HG03571 (cell line): ENCODE results near the gene SERPINB1.
"Not testable (repeated sequence)": the region's sequence is repeated elsewhere in the genome, so short reads cannot be mapped to it uniquely, and the experiment has no call there.

Experiments used
- ATAC-seq: cut with Tn5 transposase; IDR thresholded peaks from one replicate; pipeline ENCODE4 v1.9.1; 2021; ENCODE audit not compliant: unreplicated experiment

SERPINB1 gene

DNA sequence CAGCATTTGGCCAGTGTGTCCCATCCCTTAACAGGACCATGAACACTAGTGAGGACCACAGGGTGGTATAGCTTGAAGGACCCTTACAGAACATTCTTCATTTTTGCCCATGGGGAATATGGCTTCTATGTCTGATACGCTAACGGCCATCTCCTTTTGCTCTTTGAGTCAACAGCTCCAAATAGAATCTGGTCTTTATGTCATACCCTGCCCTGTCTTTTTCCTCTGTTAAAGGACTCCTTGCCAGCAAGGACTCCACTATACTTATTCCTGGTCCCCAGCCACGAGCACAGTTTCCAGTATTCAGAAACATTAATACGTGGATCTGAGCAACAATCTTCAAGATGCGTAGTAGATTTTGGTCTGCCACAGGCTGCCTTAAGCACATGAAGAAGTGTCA lies 22.5 kb downstream of the SERPINB1 start:
- ATAC-seq = no peak

DNA sequence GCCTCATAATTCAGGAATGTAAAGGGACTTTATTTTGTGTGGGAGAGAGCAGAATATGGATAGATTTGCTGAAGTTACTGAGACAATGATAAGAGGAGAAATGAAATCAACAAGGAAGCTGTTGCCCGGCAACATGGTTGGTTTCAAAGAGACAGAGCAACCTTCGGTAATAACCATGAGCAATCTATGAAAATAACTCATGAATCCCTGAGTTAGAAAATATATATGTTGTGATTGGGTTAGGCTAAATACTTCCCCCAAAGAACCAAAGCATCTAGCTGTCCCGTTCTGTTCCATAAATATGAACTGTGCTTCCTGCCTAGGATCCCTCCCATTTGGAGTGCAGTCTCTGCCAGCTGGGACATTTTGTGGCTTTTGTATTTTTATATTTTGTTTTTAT lies 23.1 kb downstream of the SERPINB1 start:
- ATAC-seq = no peak

DNA sequence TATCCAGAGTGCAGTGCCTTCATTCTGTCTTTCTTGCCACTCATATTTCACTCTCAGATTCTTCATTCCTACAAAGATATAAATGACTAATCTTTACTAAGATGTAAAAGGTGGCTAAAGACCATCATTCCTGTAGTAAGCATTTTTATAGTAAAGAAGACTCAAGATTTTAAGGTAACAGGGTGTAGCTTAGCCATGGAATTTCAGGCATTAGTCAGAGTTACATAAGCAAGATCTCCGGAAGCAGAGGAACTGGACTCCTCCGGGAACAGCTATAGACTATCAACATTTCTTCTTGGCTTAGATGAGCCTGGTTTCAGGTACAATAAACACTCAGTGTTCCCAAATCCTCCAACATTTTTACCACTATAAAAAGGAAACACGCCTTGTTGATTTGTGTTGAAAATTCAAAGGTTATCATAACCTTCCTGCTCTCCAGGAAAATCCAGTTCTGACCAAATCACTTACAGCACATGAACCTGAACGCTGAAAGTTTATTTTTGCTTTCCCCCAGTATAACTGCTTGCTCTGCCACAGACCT lies 23.7 kb downstream of the SERPINB1 start:
- no peak for ATAC-seq

DNA sequence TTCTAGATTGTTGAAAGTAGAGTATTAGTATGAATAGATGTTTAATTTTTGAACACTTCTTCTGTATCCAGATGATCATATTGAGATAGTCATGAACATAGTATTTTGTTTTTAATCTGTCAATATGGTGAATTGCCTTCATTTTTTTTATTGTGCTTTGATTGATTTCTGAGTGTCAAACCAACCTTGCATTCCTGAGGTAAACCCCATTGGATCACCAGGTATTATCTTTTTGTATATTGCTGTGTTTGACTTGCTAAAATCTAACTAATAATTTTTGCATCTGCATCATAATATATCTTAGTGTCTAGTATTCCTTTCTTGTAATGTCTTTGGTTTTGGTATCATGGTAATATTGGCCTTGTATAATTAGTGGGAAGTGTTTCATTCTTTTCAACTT lies 25.5 kb downstream of the SERPINB1 start:
- no peak for ATAC-seq

DNA sequence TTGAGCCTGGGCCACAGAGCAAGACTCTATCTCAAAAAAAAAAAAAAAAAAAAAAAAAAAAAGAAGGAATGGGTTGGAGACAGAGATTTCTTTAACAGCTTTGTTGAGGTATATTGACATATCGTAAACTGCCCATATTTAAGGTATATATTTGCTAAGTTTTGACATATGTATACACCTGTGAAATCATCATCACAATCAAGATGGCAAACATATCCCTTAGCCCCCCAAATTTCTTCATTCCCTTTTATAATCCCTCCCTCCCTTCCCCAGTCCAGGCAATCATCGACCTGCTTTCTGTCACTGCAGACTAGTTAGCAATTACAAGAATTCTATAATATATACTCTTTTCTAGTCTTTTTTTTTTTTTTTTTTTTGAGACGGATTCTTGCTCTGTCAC lies 29.0 kb downstream of the SERPINB1 start:
- ATAC-seq = no peak

DNA sequence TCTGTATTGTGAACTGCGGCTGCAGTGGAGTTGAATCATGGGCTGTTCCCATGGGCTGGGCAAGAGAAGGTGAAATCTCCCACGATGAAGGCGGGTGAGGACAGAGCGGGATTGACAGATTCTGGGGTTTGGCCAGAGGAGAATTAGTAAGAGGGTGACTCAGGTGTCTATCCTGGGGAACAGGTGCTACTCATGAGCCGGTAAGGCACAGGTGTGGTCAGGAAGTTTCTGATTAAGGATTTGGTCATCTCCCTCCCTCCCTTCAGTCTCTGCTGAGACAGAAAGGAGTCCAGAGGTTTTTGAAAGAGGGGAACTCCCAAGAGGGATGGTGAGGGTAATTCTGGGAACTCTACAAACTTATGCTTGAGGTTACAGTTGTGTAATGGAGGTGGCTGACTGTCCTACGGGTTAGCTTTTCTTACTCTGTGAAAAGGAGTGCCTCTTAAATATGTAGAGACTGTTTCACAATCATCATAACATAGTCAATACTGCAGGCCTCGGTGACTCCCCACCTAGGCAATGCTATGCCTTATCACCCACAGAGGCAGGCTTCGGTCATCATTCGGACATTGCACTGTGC lies 31.5 kb downstream of the SERPINB1 start:
- no peak for ATAC-seq

DNA sequence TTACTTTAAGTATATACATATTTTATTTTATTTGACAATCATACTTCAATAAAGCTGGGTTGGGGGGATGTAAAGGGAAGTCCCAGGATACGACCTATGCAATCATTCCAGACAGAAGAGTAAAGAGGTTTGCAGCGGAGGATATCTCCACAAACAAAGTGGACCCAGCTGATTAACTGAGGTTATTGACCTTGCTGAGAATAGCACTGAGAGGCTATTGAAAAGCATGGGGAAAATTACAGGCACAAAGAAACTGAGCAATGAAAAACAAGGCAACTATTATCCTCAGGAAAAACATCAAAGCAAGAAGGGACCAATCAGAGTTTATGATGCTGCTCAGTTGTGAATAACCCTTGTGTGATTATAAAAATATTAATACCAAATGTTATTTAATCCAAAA lies 32.6 kb downstream of the SERPINB1 start:
- no peak for ATAC-seq

DNA sequence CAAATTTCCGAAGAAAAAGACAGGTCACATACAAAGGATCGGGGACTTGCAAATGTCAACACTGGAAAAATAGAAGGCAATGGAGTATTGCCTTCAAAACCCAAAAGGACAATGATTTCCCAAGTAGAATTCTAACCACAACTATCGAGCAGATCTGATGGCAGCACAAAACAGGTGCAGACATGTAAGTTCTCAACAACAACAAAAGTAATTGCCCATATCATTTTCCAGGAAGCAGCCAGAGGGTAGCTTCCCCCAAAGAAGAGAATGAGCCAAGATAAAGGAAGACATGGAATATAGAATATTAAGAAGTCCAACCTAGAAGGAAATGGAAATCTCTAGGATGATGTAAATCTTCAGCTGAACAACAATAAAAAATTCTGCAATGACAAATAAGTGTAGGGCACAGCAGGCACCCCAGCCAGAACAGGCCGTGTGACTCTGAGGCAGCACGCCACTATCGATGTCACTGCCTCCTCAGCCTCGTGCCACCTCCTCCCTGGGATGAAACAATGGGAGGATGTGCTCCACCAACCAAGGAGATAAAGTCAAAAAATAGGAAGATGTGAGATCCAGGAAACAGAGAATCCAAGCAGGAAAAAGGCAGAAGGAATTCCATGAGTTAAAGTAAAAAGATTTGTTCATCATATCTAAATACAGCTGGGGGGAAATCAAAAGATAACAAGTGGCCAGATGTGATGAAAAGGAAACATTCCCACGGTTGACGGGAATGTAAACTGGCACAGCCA lies 34.1 kb downstream of the SERPINB1 start:
- ATAC-seq = no peak

DNA sequence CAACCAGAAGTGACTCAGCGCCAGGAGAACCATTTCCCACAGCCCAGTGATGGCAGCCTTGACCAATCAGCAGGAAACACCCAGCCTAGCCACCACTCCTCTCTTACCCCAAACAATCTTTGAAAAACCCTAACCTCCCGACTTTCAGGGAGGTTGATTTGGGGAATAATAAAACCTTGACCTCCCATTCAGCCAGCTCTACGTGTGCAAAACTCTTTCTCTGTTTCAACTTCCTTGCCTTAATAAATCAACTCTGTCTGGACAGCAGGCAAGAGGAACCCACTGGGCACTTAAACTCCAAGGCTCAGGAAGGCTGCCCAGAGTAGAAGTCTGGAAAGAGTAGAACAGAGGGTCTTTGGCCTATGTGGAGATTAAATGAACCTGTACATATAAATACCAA lies 35.0 kb downstream of the SERPINB1 start:
- no peak for ATAC-seq

DNA sequence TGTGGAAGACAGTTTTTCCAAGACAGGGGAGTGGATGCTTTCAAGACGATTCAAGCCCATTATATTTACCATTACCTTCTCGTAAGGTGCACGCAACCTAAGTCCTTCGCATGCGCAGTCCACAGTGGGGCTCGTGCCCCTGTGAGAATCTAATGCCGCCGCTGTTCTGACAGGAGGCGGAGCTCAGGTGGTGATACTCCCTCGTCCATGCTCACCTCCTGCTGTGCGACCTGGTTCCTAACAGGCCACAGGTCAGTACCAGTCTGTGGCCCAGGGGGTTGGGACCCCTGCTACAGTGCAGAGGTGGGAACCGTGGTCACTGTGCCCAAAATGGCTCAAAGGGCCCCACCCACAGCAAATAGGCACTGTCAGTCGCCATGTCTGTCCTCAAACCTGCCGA lies 36.6 kb downstream of the SERPINB1 start:
- ATAC-seq = no peak

DNA sequence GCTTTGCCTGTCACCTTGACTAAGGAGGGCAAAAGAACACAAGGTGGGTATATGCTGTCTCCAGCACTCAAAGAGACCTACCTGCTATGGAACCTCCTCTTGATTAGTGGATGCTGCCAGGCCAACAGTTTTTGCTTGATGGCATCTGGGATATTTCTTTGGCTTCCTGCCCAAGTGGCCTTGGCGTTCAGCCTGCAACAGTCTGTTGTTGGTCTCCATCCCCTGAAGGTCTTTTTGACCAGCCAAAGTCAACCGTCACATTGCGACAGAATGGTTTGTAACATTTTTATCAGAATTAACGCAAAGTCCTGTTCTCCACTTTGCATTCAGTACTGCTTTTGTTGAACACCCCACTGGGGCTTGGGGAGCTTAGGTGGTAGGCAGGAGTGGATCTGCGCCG lies 37.1 kb downstream of the SERPINB1 start:
- ATAC-seq = no peak

DNA sequence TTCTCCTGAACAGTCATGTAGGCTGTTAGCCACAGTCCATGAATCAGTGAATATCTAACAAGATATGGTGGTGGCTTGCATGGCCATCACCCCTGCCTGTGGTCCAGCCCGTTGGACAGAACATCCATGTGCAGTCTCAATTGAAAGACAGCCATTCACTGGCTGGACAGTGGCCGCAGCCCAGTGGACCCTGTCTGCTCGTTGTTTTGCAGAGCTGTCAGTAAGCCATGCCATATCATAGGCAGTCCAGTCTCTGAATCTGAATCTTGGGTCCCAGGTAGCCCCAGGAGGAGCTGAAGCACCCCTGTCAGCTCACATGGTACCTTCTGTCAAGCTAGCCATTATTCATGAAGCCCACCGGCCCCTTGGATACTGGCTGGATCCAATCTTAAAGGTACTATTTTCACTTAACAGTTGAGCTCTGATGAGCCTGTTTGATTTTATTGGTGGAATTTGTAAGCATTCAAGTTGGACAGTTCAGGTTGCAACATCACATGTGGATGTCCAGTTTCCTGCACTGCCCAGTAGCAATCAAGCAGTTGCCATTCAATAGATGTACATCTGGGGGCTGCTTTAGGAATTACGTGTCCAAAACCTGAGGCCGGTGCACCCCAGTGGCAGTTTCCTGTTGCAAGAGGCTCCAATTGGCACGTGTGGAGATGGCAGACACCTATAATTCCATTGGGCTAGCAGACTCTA lies 37.8 kb downstream of the SERPINB1 start:
- ATAC-seq = no peak

DNA sequence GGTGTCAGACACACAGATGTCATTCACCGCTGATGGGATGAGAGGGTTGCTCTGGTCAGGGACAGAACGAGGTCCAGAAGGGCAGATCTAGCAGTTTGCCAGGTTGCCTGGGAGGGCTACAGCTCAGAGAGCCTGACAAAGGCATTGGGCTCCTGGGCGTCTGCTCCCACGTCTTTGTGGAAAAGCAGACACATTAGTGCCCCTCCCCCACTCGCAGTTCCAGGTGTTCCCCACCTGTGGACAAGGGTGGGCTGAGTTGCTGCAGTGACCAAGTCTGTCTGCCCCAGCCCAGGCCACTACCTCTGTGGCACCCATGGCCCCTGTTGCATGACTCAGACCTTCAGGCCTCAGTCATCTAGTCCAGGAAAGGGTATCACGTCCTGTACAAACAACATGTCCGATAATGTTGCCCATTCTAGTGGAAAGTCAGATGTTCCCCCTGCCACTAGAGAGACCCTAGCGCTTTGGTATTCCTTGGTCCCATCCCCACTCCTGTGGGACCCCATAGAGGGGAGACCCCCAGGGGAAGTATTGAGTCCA lies 39.1 kb downstream of the SERPINB1 start:
- ATAC-seq = no peak

DNA sequence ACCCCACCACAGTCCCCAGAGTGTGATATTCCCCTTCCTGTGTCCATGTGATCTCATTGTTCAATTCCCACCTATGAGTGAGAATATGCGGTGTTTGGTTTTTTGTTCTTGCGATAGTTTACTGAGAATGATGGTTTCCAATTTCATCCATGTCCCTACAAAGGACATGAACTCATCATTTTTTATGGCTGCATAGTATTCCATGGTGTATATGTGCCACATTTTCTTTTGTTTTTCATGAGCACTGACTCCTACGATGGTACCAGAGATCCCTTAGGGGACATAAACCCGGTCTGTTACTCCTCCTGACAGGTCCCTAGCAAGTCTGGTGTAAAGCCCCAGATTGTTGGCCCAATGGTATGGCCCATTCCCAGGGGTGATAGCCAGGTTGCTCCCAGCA lies 40.0 kb downstream of the SERPINB1 start:
- not testable (repeated sequence) for ATAC-seq

DNA sequence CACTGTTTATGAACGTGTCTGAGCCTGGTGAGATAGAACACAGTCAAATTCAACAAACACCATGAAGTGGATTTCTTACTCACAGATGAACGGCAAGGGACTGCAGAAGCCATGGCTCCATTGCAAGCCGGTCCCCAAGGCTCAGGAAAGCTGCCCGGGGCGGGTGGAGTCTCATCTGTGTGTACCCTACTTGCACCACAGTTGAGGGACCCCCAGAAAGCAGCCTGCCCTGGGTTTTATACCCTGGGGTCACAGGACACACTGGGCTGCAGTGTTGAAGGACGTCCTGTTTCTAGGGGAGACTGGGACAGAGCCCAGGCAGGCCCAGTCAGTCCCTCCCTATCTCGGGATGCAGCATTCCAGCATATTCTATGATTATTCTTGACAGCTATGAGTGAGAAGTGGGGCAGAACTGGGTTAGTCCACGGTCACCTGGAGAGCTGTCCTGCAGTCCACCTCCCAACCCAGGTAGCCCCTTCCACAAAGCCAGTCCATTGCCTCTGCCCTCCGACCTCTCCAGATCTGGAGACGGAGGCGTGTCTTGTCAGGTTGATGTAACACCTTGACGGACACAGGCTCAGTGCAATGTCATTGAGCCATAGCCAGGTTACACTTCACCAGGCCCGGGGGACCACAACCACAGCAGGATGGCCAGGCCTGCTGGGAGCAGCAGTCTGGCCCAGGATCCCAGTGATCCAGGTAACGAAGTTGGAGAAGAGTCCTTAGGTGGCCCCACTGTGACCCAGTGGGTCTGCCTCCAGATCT lies 40.9 kb downstream of the SERPINB1 start:
- no peak for ATAC-seq

DNA sequence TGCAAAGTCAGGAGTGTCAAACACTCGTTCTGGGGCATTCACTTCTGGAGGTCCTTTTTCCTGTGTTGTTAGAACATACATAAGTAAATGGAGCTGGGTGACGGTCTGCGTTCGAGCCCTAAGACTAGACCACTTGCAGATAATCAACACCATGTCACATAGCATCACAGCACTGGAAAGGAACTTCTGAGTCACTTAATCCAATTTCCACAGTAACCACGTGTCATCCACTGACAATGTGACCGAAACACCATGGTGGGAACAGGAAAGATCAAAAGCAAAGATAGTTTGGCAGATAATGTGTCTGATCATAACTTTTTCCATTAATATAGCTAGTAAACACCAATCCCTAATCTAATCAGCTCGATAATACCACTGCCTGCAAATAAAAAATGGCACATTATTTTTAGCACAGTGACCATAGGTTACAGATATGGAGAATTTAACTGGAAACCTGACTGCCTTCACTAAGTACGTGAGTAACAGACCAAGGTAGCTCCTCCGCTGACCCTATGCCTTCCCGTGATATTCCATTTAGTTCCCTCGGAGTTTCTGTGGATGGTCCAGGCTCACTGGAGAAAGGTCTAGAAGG lies 41.6 kb downstream of the SERPINB1 start:
- ATAC-seq = no peak

DNA sequence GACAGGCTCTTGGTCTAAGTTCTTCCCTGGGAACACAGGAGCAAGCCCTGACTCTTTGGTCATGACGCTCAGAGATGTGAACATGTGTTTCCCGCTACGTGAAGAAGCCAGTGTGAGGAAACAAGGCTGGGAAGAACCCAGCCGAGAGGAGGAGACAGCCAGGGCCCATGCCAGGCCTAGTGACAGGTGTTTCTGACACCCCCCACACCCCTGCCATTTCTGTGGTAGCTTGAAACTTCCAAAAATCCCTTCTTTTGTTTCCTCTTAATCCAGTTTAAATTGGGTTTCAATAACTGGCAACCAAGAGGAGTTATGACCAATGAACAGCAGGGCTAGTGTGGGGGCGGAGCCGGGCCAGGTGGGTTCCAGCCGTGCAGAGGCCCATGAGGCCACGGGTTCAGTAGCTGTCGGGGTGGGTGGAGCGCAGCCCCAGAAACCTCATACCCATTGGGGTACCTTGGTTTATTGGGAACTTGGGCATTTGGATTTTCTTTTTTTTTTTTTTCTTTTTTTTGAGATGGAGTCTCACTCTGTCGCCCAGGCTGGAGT lies 43.0 kb downstream of the SERPINB1 start:
- no peak for ATAC-seq

DNA sequence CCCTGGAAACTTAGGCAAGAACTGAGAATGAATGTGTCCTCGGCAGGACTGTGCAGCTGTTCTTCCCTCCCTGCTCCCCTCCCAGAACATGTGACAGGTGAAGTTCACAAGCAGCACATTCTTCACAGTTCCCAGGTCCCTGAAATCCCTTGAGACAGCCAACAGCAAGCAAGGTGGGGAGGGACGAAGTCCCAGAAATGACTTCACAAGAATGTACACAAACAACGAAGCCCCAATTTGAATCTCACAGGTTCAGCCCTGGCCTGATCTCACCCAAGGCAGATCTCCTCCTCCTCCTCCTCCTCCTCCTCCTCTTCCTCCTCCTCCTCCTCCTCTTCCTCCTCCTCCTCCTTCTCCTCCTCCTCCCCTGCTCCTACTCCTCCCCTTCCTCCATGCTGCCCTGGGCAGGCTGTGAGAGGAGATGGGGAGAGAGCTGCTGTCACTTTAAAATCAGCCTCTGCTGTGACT lies 44.1 kb downstream of the SERPINB1 start:
- ATAC-seq = no peak

DNA sequence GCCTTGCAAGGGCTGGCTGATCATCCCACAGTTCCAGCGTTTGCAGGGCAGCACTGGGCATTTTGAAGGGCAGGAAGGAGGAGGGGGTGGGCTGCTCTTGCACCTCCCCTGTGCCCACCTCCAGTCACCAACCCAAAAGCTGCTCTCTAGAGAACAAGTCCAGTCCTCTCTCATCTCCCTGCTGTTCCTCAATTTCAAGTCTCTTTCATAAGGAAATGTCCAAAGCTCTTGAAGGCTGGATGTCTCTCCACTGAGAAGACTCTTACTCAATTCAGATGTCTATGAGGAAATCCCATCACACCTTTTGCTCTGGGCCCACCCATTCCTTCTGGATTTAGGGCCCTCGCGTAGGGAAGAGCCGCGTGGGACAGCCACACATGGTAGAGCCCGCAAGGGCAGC lies 44.8 kb downstream of the SERPINB1 start:
- no peak for ATAC-seq

DNA sequence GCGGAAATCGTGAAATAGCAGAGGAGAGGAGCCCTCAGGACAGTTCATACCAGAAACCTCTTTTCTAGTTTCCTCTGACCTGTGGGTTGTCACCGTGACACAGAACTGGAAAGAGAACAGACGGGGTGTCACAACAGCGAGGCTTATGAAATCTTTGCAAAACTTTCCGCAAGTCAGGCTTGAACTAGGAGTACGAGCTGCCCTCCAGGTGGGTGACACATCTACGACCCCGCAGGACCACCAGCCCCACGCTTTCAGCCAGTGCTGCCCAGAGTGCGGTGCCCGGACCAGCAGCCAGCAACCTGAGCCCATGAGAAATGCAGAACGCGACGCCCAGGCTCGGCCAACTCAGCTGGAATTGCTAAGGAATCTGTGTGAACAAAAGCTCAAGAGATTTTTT lies 45.7 kb downstream of the SERPINB1 start:
- no peak for ATAC-seq
